Measurements from ENCODE around the gene CACFD1.

Gene CACFD1

GRCh38 chr9:133489253-133490190 is 29.7 kb downstream of the CACFD1 start:
- H3K27me3 ChIP-seq (ENCODE audit: control insufficient read depth, low read length): peaks cover 8% of the 10 kb centered on the region; the same call in 1 of the 2 replicates
- TF ChIP-seq EZH2phosphoT487 (IDR thresholded peaks at IDR 0.05; ENCODE audit: borderline replicate concordance, low read length) (no peak), CTCF (IDR thresholded peaks at IDR 0.05; ENCODE audit: low read depth, low read length, poor library complexity, severe bottlenecking) (no peak)
- no peak overlapping the region for H3K4me2 ChIP-seq (ENCODE audit: low read length)
- H3K9me3 ChIP-seq (ENCODE audit: control insufficient read depth, insufficient read depth, low read length): no peaks in the 10 kb centered on the region
- peaks cover 7% of the 10 kb centered on the region for H3K4me1 ChIP-seq (ENCODE audit: control insufficient read depth, low read length)
- no peaks in the 10 kb centered on the region for H3K9me2 ChIP-seq (replicated peaks; ENCODE audit: control insufficient read depth, low read length)
- H3K27ac ChIP-seq (ENCODE audit: low read depth, low read length): no peak overlapping the region
- no peaks in the 10 kb centered on the region for H3K36me3 ChIP-seq (ENCODE audit: control insufficient read depth, low read length)
- no peaks in the 10 kb centered on the region for H3F3A ChIP-seq (ENCODE audit: control insufficient read depth, insufficient read depth)
- no peaks in the 10 kb centered on the region for H3K79me2 ChIP-seq (ENCODE audit: control insufficient read depth, low read length)
- no peaks in the 10 kb centered on the region for H4K20me1 ChIP-seq (ENCODE audit: control insufficient read depth, insufficient read depth, low read depth, low read length)
- H3K4me3 ChIP-seq (ENCODE audit: low read length): no peak overlapping the region

GRCh38 chr9:133490201-133490681 is 30.5 kb downstream of the CACFD1 start:
- H4K20me1 ChIP-seq (ENCODE audit: control insufficient read depth, insufficient read depth, low read depth, low read length): no peaks in the 10 kb centered on the region
- no peaks in the 10 kb centered on the region for H3K9me3 ChIP-seq (ENCODE audit: control insufficient read depth, insufficient read depth, low read length)
- H3K79me2 ChIP-seq (ENCODE audit: control insufficient read depth, low read length): no peaks in the 10 kb centered on the region
- no peak overlapping the region for H3K4me3 ChIP-seq (ENCODE audit: low read length)
- no peaks in the 10 kb centered on the region for H3F3A ChIP-seq (ENCODE audit: control insufficient read depth, insufficient read depth)
- no peak for TF ChIP-seq CTCF (IDR thresholded peaks at IDR 0.05; ENCODE audit: low read depth, low read length, poor library complexity, severe bottlenecking)
- no peak for TF ChIP-seq EZH2phosphoT487 (IDR thresholded peaks at IDR 0.05; ENCODE audit: borderline replicate concordance, low read length)
- H3K4me1 ChIP-seq (ENCODE audit: control insufficient read depth, low read length): peaks cover 7% of the 10 kb centered on the region
- H3K27ac ChIP-seq (ENCODE audit: low read depth, low read length): no peak overlapping the region
- H3K9me2 ChIP-seq (replicated peaks; ENCODE audit: control insufficient read depth, low read length): no peaks in the 10 kb centered on the region
- H3K27me3 ChIP-seq (ENCODE audit: control insufficient read depth, low read length): peaks cover 7% of the 10 kb centered on the region; the same call in 1 of the 2 replicates
- no peak overlapping the region for H3K4me2 ChIP-seq (ENCODE audit: low read length)
- no peaks in the 10 kb centered on the region for H3K36me3 ChIP-seq (ENCODE audit: control insufficient read depth, low read length)

GRCh38 chr9:133490865-133491655 is 31.3 kb downstream of the CACFD1 start:
- no peaks in the 10 kb centered on the region for H3K9me2 ChIP-seq (replicated peaks; ENCODE audit: control insufficient read depth, low read length)
- no peaks in the 10 kb centered on the region for H3F3A ChIP-seq (ENCODE audit: control insufficient read depth, insufficient read depth)
- no peak overlapping the region for H3K27ac ChIP-seq (ENCODE audit: low read depth, low read length)
- H3K79me2 ChIP-seq (ENCODE audit: control insufficient read depth, low read length): no peaks in the 10 kb centered on the region
- H3K4me3 ChIP-seq (ENCODE audit: low read length): no peak overlapping the region
- no peaks in the 10 kb centered on the region for H3K36me3 ChIP-seq (ENCODE audit: control insufficient read depth, low read length)
- H3K27me3 ChIP-seq (ENCODE audit: control insufficient read depth, low read length): peaks cover 7% of the 10 kb centered on the region; the same call in 1 of the 2 replicates
- no peaks in the 10 kb centered on the region for H4K20me1 ChIP-seq (ENCODE audit: control insufficient read depth, insufficient read depth, low read depth, low read length)
- H3K4me1 ChIP-seq (ENCODE audit: control insufficient read depth, low read length): peaks cover 3% of the 10 kb centered on the region
- H3K4me2 ChIP-seq (ENCODE audit: low read length): no peak overlapping the region
- TF ChIP-seq CTCF (IDR thresholded peaks at IDR 0.05; ENCODE audit: low read depth, low read length, poor library complexity, severe bottlenecking) (no peak), EZH2phosphoT487 (IDR thresholded peaks at IDR 0.05; ENCODE audit: borderline replicate concordance, low read length) (no peak)
- H3K9me3 ChIP-seq (ENCODE audit: control insufficient read depth, insufficient read depth, low read length): no peaks in the 10 kb centered on the region

Data from DOHH2 (cell line).